Nephron progenitor cell (in vitro differentiated cells): ENCODE measurements around the gene PPP1R14C.
"Not testable (repeated sequence)": the region's sequence is repeated elsewhere in the genome, so short reads cannot be mapped to it uniquely, and the experiment has no call there.

ENCODE experiments used
- DNase-seq: peaks from one replicate; pipeline ENCODE4 v3.0.0; 2021
- H3K27ac Mint-ChIP-seq: 2 replicates; pipeline ENCODE4 v1.8.0; 2021; ENCODE audit warnings: mild to moderate bottlenecking, moderate library complexity, mixed read lengths
- H3K27me3 Mint-ChIP-seq: 2 replicates; pipeline ENCODE4 v1.8.0; 2021; ENCODE audit warnings: mild to moderate bottlenecking, low read depth, mixed read lengths; ENCODE audit not compliant: poor library complexity
- H3K36me3 Mint-ChIP-seq: 2 replicates; pipeline ENCODE4 v1.8.0; 2021; ENCODE audit warnings: low read depth, mixed read lengths
- H3K4me1 Mint-ChIP-seq: 2 replicates; pipeline ENCODE4 v1.8.0; 2021; ENCODE audit warnings: mixed read lengths
- H3K4me3 Mint-ChIP-seq: 2 replicates; pipeline ENCODE4 v1.8.0; 2021; ENCODE audit warnings: mild to moderate bottlenecking, moderate library complexity, mixed read lengths
- H3K9me3 Mint-ChIP-seq: 2 replicates; pipeline ENCODE4 v1.8.0; 2021; ENCODE audit warnings: mild to moderate bottlenecking, moderate library complexity, mixed read lengths
- CTCF ChIP-seq: fragments of 200-600 bp; sonication (generic); IDR thresholded peaks from 2 replicates; pipeline ENCODE4 v1.5.0; 2021; ENCODE audit warnings: antibody characterized with exemption

The PPP1R14C gene

GRCh38 chr6:150184850-150185731, 42.2 kb downstream of the PPP1R14C start:
- no peak for DNase-seq
- no peaks in the 10 kb centered on the region for H3K36me3 Mint-ChIP-seq
- no peak overlapping the region for H3K27ac Mint-ChIP-seq
- H3K4me1 Mint-ChIP-seq = peaks cover 5% of the 10 kb centered on the region
- H3K4me3 Mint-ChIP-seq = no peak overlapping the region
- no peak for TF ChIP-seq CTCF
- H3K9me3 Mint-ChIP-seq = peaks cover 9% of the 10 kb centered on the region
- H3K27me3 Mint-ChIP-seq = peaks cover 55% of the 10 kb centered on the region

GRCh38 chr6:150185732-150186117, 42.9 kb downstream of the PPP1R14C start:
- DNase-seq = no peak
- Mint-ChIP-seq H3K27ac (no peak overlapping the region), H3K4me3 (no peak overlapping the region), H3K9me3 (peaks cover 11% of the 10 kb centered on the region), H3K36me3 (no peaks in the 10 kb centered on the region), H3K27me3 (peaks cover 58% of the 10 kb centered on the region), H3K4me1 (peaks cover under 1% of the 10 kb centered on the region)
- TF ChIP-seq CTCF = no peak

- peaks cover 5% of the 10 kb centered on the region for H3K36me3 Mint-ChIP-seq
- no peak for TF ChIP-seq CTCF
- no peak overlapping the region for H3K4me3 Mint-ChIP-seq
- H3K9me3 Mint-ChIP-seq = peaks cover 17% of the 10 kb centered on the region
- peaks cover 61% of the 10 kb centered on the region for H3K27me3 Mint-ChIP-seq
- H3K27ac Mint-ChIP-seq = no peak overlapping the region
- DNase-seq = no peak
- H3K4me1 Mint-ChIP-seq = no peaks in the 10 kb centered on the region
Measured at GRCh38 chr6:150186129-150186898, 43.5 kb downstream of the PPP1R14C start.

- not testable (repeated sequence) for H3K4me3 Mint-ChIP-seq, H3K27ac Mint-ChIP-seq, H3K4me1 Mint-ChIP-seq, DNase-seq
- Mint-ChIP-seq H3K36me3 (peaks cover 15% of the 10 kb centered on the region), H3K9me3 (peaks cover 28% of the 10 kb centered on the region), H3K27me3 (peaks cover 62% of the 10 kb centered on the region)
Measured at GRCh38 chr6:150187433-150187832, 44.6 kb downstream of the PPP1R14C start.

GRCh38 chr6:150189122-150189521, 46.3 kb downstream of the PPP1R14C start:
- H3K27ac Mint-ChIP-seq = no peak overlapping the region
- H3K27me3 Mint-ChIP-seq = peaks cover 72% of the 10 kb centered on the region
- peaks cover 10% of the 10 kb centered on the region for H3K4me1 Mint-ChIP-seq
- H3K36me3 Mint-ChIP-seq = peaks cover 28% of the 10 kb centered on the region
- peaks cover 45% of the 10 kb centered on the region for H3K9me3 Mint-ChIP-seq
- no peak for TF ChIP-seq CTCF
- no peak overlapping the region for H3K4me3 Mint-ChIP-seq
- no peak for DNase-seq

- Mint-ChIP-seq H3K27ac (no peak overlapping the region), H3K4me3 (no peak overlapping the region), H3K4me1 (peaks cover 34% of the 10 kb centered on the region), H3K27me3 (peaks cover 75% of the 10 kb centered on the region), H3K36me3 (peaks cover 29% of the 10 kb centered on the region), H3K9me3 (peaks cover 46% of the 10 kb centered on the region)
- DNase-seq = no peak
- TF ChIP-seq CTCF = no peak
Measured at GRCh38 chr6:150191809-150192208, 49.0 kb downstream of the PPP1R14C start.
